Stimulated activated CD4-positive, alpha-beta T cell treated with anti-CD3 and anti-CD28 coated beads, Interleukin-12 subunit alpha, Interleukin-12 subunit beta, amount 100 ng/mL, for 48 hours (primary cell): ENCODE data around the gene FGFR2.

Source experiments
- DNase-seq, 3 donors: peaks; one replicate each; pipeline ENCODE4 v3.0.0-alpha.2; 2020; ENCODE audit warnings: low read depth in 2 of 3, low spot score in 1 of 3

Gene FGFR2

GRCh38 chr10:121592155-121592890, 5.9 kb downstream of the FGFR2 start:
- DNase-seq: no peak

- no peak for DNase-seq
Observed at GRCh38 chr10:121591186-121591585, 7.1 kb downstream of the FGFR2 start.

DNA sequence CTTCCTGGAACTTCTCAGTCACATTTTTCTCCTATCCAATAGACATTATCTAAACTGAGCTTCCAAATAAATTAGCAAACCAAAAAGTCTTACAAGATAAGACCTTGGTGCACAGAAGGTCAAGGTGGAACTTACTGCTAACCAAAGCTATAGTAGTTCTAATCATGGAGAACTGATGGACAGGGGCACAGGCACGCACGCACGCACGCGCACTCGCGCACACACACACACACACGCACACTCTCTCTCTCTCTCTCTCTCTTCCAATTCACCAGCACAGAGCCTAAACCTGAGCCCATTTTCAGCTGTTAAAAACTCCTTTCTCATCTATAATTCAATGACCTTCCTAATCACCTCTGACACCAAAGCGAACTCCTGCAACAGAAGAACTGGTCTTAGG, 7.5 kb downstream of the FGFR2 start:
- no peak for DNase-seq

- DNase-seq: no peak
Observed at GRCh38 chr10:121589553-121589952, 8.7 kb downstream of the FGFR2 start.

GRCh38 chr10:121583857-121584256, 14.4 kb downstream of the FGFR2 start:
- DNase-seq: no peak

- DNase-seq: no peak
Observed at GRCh38 chr10:121583258-121583657, 15.0 kb downstream of the FGFR2 start.

GRCh38 chr10:121580276-121581116, 17.7 kb downstream of the FGFR2 start:
- DNase-seq: no peak

DNA sequence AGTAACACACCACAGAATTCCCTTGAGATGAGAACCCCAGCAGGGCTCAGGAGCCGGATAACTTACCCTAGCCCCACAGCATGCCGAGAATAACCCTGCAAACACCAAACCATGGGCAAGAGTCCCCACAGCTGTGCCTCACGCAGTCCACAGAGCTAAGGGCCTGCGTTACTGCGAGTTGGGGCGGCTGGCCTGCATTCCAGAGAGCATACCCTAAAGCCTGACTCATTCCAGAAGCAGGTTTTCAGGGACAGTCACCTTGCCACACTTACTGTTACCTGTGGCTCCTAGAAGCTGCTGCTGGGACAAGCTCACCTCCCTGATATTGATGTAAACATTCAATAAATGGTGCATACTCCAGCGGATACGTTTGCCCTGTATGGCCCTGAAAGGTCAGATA, 18.6 kb downstream of the FGFR2 start:
- no peak for DNase-seq

DNA sequence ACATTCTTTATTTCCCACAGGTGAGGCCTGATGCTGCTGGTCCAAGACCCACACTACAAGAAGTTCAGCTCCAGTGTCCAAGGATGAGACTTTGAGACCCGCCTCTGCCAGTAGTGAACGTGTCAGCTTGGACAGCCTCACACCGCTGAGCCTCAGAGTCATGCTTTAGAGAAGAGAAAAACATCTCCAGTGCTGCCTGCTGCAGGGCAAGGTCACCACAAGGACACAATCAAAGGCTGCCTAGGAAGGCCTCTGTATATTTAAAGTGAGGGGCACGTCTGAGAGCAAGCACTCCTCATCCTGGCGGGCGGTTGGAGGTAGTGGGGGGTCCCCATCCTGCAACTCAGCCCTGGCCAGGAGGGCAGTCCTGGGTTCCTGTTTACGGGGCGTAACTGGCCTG, 19.3 kb downstream of the FGFR2 start:
- DNase-seq: no peak

DNA sequence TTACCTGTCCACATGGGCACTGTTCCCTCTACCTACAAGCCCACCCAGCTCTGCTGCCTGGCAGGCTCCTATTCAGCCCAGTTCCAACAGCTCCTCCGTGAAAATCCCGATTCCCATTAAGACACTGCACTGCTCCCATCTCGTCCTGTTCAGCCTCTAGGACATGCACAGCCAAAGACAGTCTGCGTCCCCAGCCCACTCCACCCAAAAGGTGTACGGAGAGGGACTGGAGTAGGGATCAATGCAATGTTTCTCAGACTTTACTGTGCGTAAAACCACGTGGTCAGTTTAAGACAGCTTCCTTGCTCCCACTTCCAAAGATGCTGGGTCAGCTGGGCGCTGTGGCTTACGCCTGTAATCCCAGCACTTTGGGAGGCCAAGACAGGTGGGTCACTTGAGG, 19.9 kb downstream of the FGFR2 start:
- no peak for DNase-seq

GRCh38 chr10:121577568-121577967, 20.7 kb downstream of the FGFR2 start:
- no peak for DNase-seq

GRCh38 chr10:121576139-121576538, 22.1 kb downstream of the FGFR2 start:
- DNase-seq: no peak

DNA sequence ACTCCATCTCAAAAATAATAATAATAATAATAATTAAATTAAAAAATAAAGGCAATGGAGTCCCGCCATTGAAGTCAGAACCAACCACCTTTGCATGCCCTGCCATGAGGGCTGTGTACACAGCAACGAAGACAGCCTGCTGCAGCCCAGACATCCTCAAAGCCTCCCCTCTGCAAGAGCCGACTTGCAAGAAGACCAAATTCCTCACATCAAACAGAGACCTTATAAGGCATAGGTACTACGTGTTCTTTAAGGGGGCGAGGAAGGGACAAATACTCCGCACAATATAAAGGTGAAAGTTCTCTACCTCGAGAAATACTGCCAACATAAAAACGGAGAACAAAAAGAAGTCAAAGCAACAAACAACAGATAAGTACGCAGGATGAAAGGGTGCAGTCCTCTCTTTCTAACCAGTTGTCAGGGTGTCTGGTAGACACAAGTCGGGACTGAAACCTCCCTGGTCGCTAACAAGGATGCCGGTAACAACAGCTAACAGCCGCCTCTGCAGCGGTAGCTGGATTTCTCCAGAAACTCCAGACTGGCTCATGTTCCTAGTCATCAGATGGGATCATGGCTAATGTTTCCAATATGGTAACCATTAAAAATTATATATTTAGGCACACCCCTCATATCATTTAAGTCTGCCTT, 23.6 kb downstream of the FGFR2 start:
- no peak for DNase-seq

GRCh38 chr10:121573538-121573941, 24.7 kb downstream of the FGFR2 start:
- DNase-seq: no peak

DNA sequence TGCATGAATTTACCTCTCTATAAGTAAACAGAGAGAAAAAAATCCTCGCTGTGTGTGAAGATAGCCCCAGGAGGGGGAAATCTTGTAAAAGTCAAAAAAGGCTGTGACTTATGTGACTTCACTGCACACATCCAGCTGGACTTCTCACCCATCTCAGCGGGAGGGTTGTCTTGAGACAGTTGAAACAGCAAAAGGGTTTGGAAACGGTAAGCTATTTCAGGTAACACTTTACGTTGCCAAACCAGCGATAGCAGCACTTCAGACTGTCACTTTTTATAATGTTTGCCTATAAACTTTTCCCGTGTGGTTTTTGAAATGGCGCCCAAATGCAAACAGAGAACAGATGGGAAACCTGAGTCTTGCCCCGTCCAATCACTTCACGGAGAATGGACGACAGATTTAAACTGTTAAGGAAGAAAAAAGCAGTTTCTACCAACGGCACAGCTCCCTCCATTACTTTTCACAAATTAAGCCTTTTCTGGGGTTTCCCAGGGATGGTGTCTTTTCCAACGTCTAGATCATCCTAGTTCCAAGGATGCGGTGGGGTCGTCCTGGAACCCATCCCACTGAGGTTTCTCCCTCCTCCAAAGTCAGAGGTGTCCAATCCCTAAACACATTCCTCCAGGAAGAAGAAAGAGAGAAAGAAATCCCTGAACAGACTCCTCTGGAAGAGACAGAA, 25.2 kb downstream of the FGFR2 start:
- no peak for DNase-seq

GRCh38 chr10:121570315-121570714, 27.9 kb downstream of the FGFR2 start:
- no peak for DNase-seq

DNA sequence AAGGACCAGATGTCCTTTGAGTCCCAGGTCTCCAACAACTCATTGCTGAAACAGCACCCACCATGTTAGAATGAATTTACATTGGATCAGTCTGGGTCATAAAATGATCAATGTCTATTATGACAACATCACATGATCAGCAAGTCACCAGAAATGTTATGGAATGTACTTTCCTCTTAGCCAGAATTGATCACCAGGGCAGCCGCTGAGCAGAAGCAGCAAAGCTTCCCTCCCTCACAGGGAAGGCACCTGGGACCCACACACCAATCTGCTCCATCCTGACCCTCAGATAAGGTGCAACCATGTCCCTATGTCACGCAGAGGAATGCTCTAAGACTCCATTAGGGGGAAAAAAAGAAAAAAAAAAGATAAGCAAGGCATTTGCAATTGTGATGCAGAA, 30.0 kb downstream of the FGFR2 start:
- no peak for DNase-seq

DNA sequence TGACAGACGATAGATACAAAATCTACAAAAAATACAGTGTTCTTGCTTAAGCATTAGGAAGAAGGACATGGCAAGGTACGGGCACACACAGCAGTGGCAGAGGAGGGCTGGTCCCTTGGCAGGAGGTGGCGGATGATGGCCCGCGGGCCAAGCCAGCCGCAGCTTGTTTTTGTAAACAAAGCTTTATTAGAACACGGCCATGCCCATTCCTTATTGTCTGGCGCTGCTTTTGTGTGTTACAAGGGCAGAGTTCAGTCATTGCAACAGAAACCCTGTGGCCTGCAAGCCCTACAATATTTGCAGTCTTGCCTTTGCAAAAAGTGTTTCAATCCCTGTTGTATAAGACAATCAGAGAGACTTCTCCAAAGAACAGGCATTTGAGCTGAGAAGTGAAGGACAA, 30.7 kb downstream of the FGFR2 start:
- DNase-seq: no peak

- DNase-seq: no peak
Observed at GRCh38 chr10:121566755-121567154, 31.5 kb downstream of the FGFR2 start.

DNA sequence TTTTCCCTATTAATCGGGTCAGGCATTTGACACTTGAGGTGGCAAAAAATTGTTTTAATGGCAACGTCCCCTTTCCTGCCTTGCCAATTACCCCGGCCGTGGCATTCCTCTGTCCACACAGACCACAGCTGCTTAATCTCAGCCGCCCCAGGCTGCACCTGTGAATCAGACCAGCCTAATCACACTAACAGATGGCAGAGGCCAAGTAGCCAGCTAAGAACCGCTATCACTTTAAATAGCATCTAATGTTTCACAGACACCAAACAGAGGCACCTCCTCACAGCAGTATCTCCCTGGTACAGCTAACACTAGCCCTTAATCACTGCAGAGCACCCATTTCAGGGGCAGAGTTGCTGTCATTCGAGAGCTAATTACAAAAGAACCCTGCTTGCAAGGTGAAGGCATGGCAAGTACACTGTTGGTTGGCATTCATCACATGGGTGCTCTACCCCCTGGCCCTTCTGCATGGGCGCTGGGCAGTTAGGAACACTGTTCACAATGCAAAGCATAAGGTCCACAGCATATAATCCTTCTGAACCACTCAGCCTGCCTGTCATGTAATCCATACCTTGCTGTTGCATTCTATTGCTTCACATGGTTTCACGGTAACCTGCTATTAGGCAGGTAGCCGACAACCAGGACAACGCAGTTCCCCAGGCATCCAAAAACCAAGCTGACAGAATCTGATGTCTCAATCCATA, 38.8 kb downstream of the FGFR2 start:
- no peak for DNase-seq

DNA sequence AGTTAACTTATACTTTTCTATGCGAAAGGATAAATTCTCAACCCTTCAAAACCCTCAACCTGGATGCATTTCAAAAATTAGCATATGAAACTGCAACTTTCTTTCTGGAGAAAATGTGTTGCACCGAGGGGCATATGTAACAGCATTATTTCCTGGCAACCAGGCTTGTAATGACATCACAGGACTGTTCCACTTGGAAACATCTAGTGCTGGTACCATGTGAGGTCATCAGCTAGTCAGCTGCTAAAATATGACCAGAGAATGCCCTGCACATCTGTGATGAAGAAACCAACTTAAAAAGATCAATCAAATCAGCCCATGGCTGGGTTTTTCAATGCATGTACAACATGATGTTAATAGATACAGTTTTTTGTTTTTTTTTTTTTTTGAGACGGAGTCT, 40.0 kb downstream of the FGFR2 start:
- no peak for DNase-seq
